Measurements from ENCODE around the gene TAOK1. TPM values are rescaled to one million over a fixed set of nuclear protein-coding genes. Genes with fewer than 3 reads are reported as not detected.

The TAOK1 gene
- polyA plus RNA-seq, 1 experiment: 34.2 TPM

DNA sequence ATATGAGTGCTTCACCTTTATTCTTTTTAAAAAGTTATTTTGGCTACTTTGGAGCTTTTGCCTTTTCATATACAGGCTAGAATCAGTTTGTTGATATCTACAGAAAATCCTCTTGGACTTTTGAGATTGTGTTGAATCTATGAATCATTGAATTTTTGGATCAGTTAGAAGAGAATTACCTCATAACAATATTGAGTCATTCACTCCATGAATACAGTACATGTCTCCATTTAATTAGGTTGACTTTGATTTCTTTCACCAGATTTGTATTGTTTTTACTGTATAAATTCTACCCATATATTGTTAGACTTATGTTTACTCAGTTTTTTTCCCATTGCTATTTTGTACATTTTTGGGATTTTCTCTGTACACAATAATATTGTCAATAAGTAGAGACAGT lies 54.4 kb downstream of the TAOK1 start:
- no peak for DNase-seq (ENCODE audit: low read depth, low spot score)
- ChIA-PET CTCF (no interaction called here), POLR2A (interaction anchor here (0.6 to 1.0 kb wide), 2 partner anchors 31 to 704 kb away, joined by 3 to 6 read pairs; no protein-coding TSS in a partner anchor)
- no peaks in the 10 kb centered on the region for H3K9me3 ChIP-seq (ENCODE audit: control insufficient read depth, insufficient read depth, low read length)
- H3K27me3 ChIP-seq (ENCODE audit: control insufficient read depth, insufficient read depth, low read length): no peaks in the 10 kb centered on the region
- H3K27ac ChIP-seq (ENCODE audit: low read depth, low read length): no peak overlapping the region
- TF ChIP-seq, protein P1, sequence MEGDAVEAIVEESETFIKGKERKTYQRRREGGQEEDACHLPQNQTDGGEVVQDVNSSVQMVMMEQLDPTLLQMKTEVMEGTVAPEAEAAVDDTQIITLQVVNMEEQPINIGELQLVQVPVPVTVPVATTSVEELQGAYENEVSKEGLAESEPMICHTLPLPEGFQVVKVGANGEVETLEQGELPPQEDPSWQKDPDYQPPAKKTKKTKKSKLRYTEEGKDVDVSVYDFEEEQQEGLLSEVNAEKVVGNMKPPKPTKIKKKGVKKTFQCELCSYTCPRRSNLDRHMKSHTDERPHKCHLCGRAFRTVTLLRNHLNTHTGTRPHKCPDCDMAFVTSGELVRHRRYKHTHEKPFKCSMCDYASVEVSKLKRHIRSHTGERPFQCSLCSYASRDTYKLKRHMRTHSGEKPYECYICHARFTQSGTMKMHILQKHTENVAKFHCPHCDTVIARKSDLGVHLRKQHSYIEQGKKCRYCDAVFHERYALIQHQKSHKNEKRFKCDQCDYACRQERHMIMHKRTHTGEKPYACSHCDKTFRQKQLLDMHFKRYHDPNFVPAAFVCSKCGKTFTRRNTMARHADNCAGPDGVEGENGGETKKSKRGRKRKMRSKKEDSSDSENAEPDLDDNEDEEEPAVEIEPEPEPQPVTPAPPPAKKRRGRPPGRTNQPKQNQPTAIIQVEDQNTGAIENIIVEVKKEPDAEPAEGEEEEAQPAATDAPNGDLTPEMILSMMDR (IDR thresholded peaks at IDR 0.05; ENCODE audit: low read depth, low read length): no peak
- no peak overlapping the region for H3K4me3 ChIP-seq (ENCODE audit: low read depth, low read length)

GRCh38 chr17:29445844-29446243 lies 55.7 kb downstream of the TAOK1 start:
- no peak for DNase-seq (ENCODE audit: low read depth, low spot score)
- Histone ChIP-seq H3K27ac (ENCODE audit: low read depth, low read length) (no peak overlapping the region), H3K27me3 (ENCODE audit: control insufficient read depth, insufficient read depth, low read length) (no peaks in the 10 kb centered on the region), H3K9me3 (ENCODE audit: control insufficient read depth, insufficient read depth, low read length) (no peaks in the 10 kb centered on the region), H3K4me3 (ENCODE audit: low read depth, low read length) (no peak overlapping the region)
- CTCF ChIA-PET: no interaction called here
- POLR2A ChIA-PET: no interaction called here
- TF ChIP-seq, protein P1 (IDR thresholded peaks at IDR 0.05; ENCODE audit: low read depth, low read length): no peak

DNA sequence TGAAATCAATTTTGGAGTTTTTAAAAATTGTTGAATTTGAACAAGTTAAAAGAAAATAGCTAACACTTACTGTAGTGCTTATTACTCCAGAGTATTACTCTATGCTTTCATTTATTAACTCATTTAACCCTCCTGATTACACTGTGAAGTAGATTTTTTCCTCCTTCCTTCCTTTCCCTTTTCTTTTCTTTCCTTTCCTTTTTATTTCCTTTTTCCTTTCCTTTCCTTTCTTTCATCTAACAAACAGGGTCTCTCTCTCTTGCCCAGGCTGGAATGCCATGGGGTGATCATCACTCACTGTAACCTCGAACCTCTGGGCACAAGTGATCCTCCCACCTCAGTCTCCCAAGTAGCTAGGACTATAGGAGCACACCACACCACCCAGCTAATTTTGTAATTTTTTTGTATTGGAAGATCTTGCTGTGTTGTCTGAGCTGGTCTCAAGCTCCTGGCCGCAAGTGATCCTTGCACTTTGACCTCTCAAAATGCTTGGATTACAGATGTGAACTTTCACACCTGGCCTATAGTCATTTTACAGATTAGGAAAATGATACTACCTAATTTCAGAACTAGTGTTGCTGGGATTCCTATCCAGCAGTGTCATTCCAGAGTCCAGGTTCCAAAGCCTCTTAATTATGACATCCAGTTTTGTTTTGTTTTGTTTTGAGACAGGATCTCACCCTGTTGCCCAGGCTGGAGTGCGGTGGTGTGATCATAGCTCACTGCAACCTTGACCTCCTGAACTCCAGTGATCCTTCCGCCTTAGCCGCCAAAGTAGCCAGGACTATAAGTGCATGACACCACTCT lies 59.9 kb downstream of the TAOK1 start:
- H3K9me3 ChIP-seq (ENCODE audit: control insufficient read depth, insufficient read depth, low read length): 0 out of 2 replicates have a peak, but pooled peaks cover 2% of the 10 kb centered on the region
- H3K27ac ChIP-seq (ENCODE audit: low read depth, low read length): no peak overlapping the region
- CTCF ChIA-PET: interaction anchor here (1.4 kb wide), 1 partner anchor 87 kb away, joined by 3 read pairs; no protein-coding TSS in a partner anchor
- POLR2A ChIA-PET: no interaction called here
- TF ChIP-seq, protein P1 (IDR thresholded peaks at IDR 0.05; ENCODE audit: low read depth, low read length): no peak
- DNase-seq (ENCODE audit: low read depth, low spot score): no peak
- H3K4me3 ChIP-seq (ENCODE audit: low read depth, low read length): no peak overlapping the region
- H3K27me3 ChIP-seq (ENCODE audit: control insufficient read depth, insufficient read depth, low read length): no peaks in the 10 kb centered on the region

GRCh38 chr17:29451121-29451742 lies 61.1 kb downstream of the TAOK1 start:
- CTCF ChIA-PET: interaction anchor here (1.4 kb wide), 1 partner anchor 85 kb away, joined by 3 read pairs; no protein-coding TSS in a partner anchor
- DNase-seq (ENCODE audit: low read depth, low spot score): no peak
- Histone ChIP-seq H3K27ac (ENCODE audit: low read depth, low read length) (no peak overlapping the region), H3K27me3 (ENCODE audit: control insufficient read depth, insufficient read depth, low read length) (no peaks in the 10 kb centered on the region), H3K4me3 (ENCODE audit: low read depth, low read length) (no peak overlapping the region), H3K9me3 (ENCODE audit: control insufficient read depth, insufficient read depth, low read length) (0 out of 2 replicates have a peak, but pooled peaks cover 2% of the 10 kb centered on the region)
- TF ChIP-seq, protein P1 (IDR thresholded peaks at IDR 0.05; ENCODE audit: low read depth, low read length): no peak
- POLR2A ChIA-PET: no interaction called here

DNA sequence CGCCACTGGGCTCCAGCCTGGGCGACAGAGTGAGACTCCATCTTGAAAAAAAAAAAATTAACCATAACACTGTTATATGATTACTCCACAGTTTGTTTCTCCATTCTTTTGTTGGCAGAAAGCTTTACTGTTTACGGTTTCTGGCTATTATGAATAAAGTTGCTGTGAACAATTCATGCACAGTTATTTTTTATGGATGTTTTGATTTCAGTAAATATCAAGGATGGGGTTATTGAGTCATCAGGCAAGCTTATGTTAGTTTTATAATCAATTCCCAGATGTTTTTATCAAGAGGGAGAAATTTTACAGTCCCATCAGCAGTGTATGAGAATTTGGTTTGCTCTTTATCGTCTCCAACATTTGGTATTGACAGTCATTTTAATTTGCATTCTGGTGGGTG lies 67.9 kb downstream of the TAOK1 start:
- TF ChIP-seq, protein P1 (IDR thresholded peaks at IDR 0.05; ENCODE audit: low read depth, low read length): no peak
- no peaks in the 10 kb centered on the region for H3K27me3 ChIP-seq (ENCODE audit: control insufficient read depth, insufficient read depth, low read length)

More for the DNA sequence above, 67.9 kb downstream of the TAOK1 start:
- no peak for DNase-seq (ENCODE audit: low read depth, low spot score)
- Histone ChIP-seq H3K4me3 (ENCODE audit: low read depth, low read length) (no peak overlapping the region), H3K9me3 (ENCODE audit: control insufficient read depth, insufficient read depth, low read length) (0 out of 2 replicates have a peak, but pooled peaks cover 2% of the 10 kb centered on the region), H3K27ac (ENCODE audit: low read depth, low read length) (no peak overlapping the region)
- ChIA-PET POLR2A (no interaction called here), CTCF (no interaction called here)

All from AG04450 (cell line).